GM19452 (cell line): ENCODE results near the gene CFLAR.

Experiments used
- ATAC-seq: cut with Tn5 transposase; IDR thresholded peaks from one replicate; pipeline ENCODE4 v1.9.1; 2021; ENCODE audit not compliant: unreplicated experiment

The CFLAR gene

GRCh38 chr2:201205515-201205849 lies 89.5 kb downstream of the CFLAR start:
- ATAC-seq, result no peak

- peak; percentile 76 for ATAC-seq
These were observed 92.7 kb downstream of the CFLAR start for GRCh38 chr2:201208563-201209252.

GRCh38 chr2:201215963-201216362 lies 100.0 kb downstream of the CFLAR start:
- ATAC-seq, result no peak

- ATAC-seq, result no peak
These were observed 101.0 kb downstream of the CFLAR start for GRCh38 chr2:201216918-201217317.

- no peak for ATAC-seq
These were observed 102.8 kb downstream of the CFLAR start for GRCh38 chr2:201218780-201219179.

GRCh38 chr2:201219328-201220096 lies 103.5 kb downstream of the CFLAR start:
- ATAC-seq, result no peak

GRCh38 chr2:201220102-201220570 lies 104.2 kb downstream of the CFLAR start:
- no peak for ATAC-seq

GRCh38 chr2:201223089-201224073 lies 107.4 kb downstream of the CFLAR start:
- ATAC-seq, result peak; percentile 94
